Prostate gland (tissue), 2 donors: ENCODE results near the gene ANKRD37.

Source experiments
- CTCF ChIP-seq, 4 experiments: fragments of 200-600 bp in 2 of 4; fragments of 450-650 bp in 2 of 4; sonication (generic) in 2 of 4; IDR thresholded peaks; 1 replicate in 3 of 4; 2 replicates in 1 of 4; pipeline ENCODE4 v1.5.1; 2016 to 2019; ENCODE audit warnings: antibody characterized with exemption in 4 of 4, mild to moderate bottlenecking in 2 of 4, moderate library complexity in 2 of 4
- POLR2AphosphoS5 ChIP-seq: sonication (generic); formaldehyde crosslinking; IDR thresholded peaks from one replicate; pipeline ENCODE4 v1.6.1; 2017; ENCODE audit warnings: antibody characterized with exemption

GRCh38 chr4:185351691-185352090, 45.0 kb upstream of the ANKRD37 start:
- TF ChIP-seq CTCF (IDR thresholded peaks at IDR 0.05) (no peak), POLR2AphosphoS5 (no peak)
